IMR-90 (cell line): ENCODE results near the gene MACROD1. TPM values are rescaled to one million over a fixed set of nuclear protein-coding genes. Genes with fewer than 3 reads are reported as not detected.

ENCODE experiments used
- ATAC-seq: fragments of 200-7000 bp; cut with Tn5 transposase; 2 replicates; pipeline ENCODE4 v1.9.1; 2020; ENCODE audit warnings: low read depth, mild to moderate bottlenecking, moderate library complexity
- BruUV-seq: library from RNA; stranded (reverse); fragments of 400-500 nt; replicated peaks from 2 replicates; lab custom pipeline; 2021; lab: Mats Ljungman, UMichigan
- CTCF ChIA-PET: fragments of 300-600 bp; formaldehyde crosslinking; extraction: SDS; loops from one replicate; lab custom pipeline; 2021; ENCODE audit warnings: antibody characterized with exemption; lab: Yijun Ruan, JAX
- POLR2A ChIA-PET: fragments of 300-600 bp; sonication (Branson Sonifier 250); formaldehyde crosslinking; loops from one replicate; lab custom pipeline; 2022; ENCODE audit warnings: antibody characterized with exemption; ENCODE audit not compliant: unreplicated experiment; lab: Charles Lee
- DNase-seq: peaks from one replicate; pipeline ENCODE4 v3.0.0; 2013
- H2AFZ ChIP-seq: replicated peaks from 2 replicates; pipeline ENCODE3; 2013; ENCODE audit warnings: low read length, mild to moderate bottlenecking; ENCODE audit not compliant: poor library complexity
- H2AK5ac ChIP-seq: 2 replicates; pipeline ENCODE4 v1.6.1; 2013; ENCODE audit warnings: low read depth, low read length, inconsistent platforms
- H2AK9ac ChIP-seq: replicated peaks from 2 replicates; pipeline ENCODE3; 2013; ENCODE audit warnings: mild to moderate bottlenecking, low read depth, low read length, moderate library complexity; ENCODE audit not compliant: poor library complexity
- H2BK120ac ChIP-seq: 2 replicates; pipeline ENCODE4 v1.6.1; 2013; ENCODE audit warnings: low read depth, low read length, inconsistent platforms
- H2BK15ac ChIP-seq: 3 replicates; pipeline ENCODE4 v1.6.1; 2013; ENCODE audit warnings: low read depth, low read length, inconsistent platforms
- H2BK20ac ChIP-seq: 2 replicates; pipeline ENCODE4 v1.6.1; 2013; ENCODE audit warnings: low read depth, mild to moderate bottlenecking, inconsistent platforms, low read length, moderate library complexity
- H2BK5ac ChIP-seq: 2 replicates; pipeline ENCODE4 v1.6.1; 2013; ENCODE audit warnings: mild to moderate bottlenecking, low read depth, low read length, inconsistent platforms; ENCODE audit not compliant: poor library complexity, severe bottlenecking
- H3K14ac ChIP-seq: replicated peaks from 2 replicates; pipeline ENCODE4 v1.6.1; 2013; ENCODE audit warnings: low read depth, low read length, inconsistent platforms
- H3K18ac ChIP-seq: 2 replicates; pipeline ENCODE4 v1.6.1; 2013; ENCODE audit warnings: low read depth, low read length, control low read depth
- H3K23ac ChIP-seq: 2 replicates; pipeline ENCODE4 v1.6.1; 2013; ENCODE audit warnings: low read depth, low read length, inconsistent platforms
- H3K27ac ChIP-seq: 2 replicates; pipeline ENCODE4 v1.5.1; 2013; ENCODE audit warnings: mild to moderate bottlenecking, control low read depth, low read length; ENCODE audit not compliant: insufficient read depth
- H3K27me3 ChIP-seq: 2 replicates; pipeline ENCODE4 v1.6.1; 2013; ENCODE audit warnings: low read length; ENCODE audit not compliant: control insufficient read depth, insufficient read depth
- H3K36me3 ChIP-seq: 2 replicates; pipeline ENCODE4 v1.6.1; 2013; ENCODE audit warnings: low read length, mixed read lengths; ENCODE audit not compliant: control insufficient read depth, insufficient read depth
- H3K4ac ChIP-seq: 2 replicates; pipeline ENCODE4 v1.6.1; 2013; ENCODE audit warnings: low read depth, low read length, inconsistent platforms
- H3K4me1 ChIP-seq: 2 replicates; pipeline ENCODE4 v1.6.1; 2013; ENCODE audit warnings: low read length, mixed read lengths; ENCODE audit not compliant: control insufficient read depth, insufficient read depth
- H3K4me2 ChIP-seq: 2 replicates; pipeline ENCODE4 v1.6.1; 2013; ENCODE audit warnings: low read depth, mild to moderate bottlenecking, control low read depth, low read length, moderate library complexity
- H3K4me3 ChIP-seq: 2 replicates; pipeline ENCODE4 v1.5.1; 2013; ENCODE audit warnings: low read depth, mild to moderate bottlenecking, control low read depth, low read length, moderate library complexity; ENCODE audit not compliant: insufficient read depth
- H3K56ac ChIP-seq: 2 replicates; pipeline ENCODE4 v1.6.1; 2013; ENCODE audit warnings: low read length, inconsistent platforms; ENCODE audit not compliant: insufficient read depth; ENCODE audit errors: extremely low read depth
- H3K79me1 ChIP-seq, 2 experiments: 2 replicates each; pipeline ENCODE4 v1.6.1; 2013; ENCODE audit warnings: low read length in 2 of 2, inconsistent platforms in 1 of 2, low read depth in 1 of 2
- H3K9ac ChIP-seq: 2 replicates; pipeline ENCODE4 v1.6.1; 2013; ENCODE audit warnings: low read depth, low read length, control low read depth
- H3K9me1 ChIP-seq: 2 replicates; pipeline ENCODE4 v1.6.1; 2013; ENCODE audit warnings: low read length, inconsistent platforms; ENCODE audit not compliant: insufficient read depth
- H3K9me3 ChIP-seq: 2 replicates; pipeline ENCODE4 v1.6.1; 2013; ENCODE audit warnings: low read length; ENCODE audit not compliant: control insufficient read depth, insufficient read depth
- H4K20me1 ChIP-seq: 2 replicates; pipeline ENCODE4 v1.6.1; 2013; ENCODE audit warnings: low read length, inconsistent platforms; ENCODE audit not compliant: insufficient read depth
- H4K5ac ChIP-seq: 2 replicates; pipeline ENCODE4 v1.6.1; 2013; ENCODE audit warnings: mild to moderate bottlenecking, low read depth, low read length, control low read depth
- H4K8ac ChIP-seq, 2 experiments: 2 replicates each; pipeline ENCODE4 v1.6.1; 2013; ENCODE audit warnings: low read depth in 2 of 2, low read length in 2 of 2, control low read depth in 1 of 2, inconsistent platforms in 1 of 2
- H4K91ac ChIP-seq: 2 replicates; pipeline ENCODE4 v1.6.1; 2013; ENCODE audit warnings: low read depth, low read length, inconsistent platforms; ENCODE audit not compliant: insufficient read depth
- BHLHE40 ChIP-seq: fragments of 150-350 bp; IDR thresholded peaks from 2 replicates; pipeline ENCODE4 v1.6.1; 2016; ENCODE audit warnings: mild to moderate bottlenecking, low read depth, low read length
- CEBPB ChIP-seq: IDR thresholded peaks from 2 replicates; pipeline ENCODE4 v1.6.1; 2012; ENCODE audit warnings: low read depth, low read length, improper control_type of control experiment
- CHD1 ChIP-seq: IDR thresholded peaks from 2 replicates; pipeline ENCODE4 v1.6.1; 2012; ENCODE audit warnings: low read depth, low read length, improper control_type of control experiment
- CTCF ChIP-seq: conservative IDR thresholded peaks from 2 replicates; pipeline ENCODE4 v1.5.1; 2012; ENCODE audit warnings: mild to moderate bottlenecking, low read depth, low read length, improper control_type of control experiment
- ELK1 ChIP-seq: fragments of 150-350 bp; IDR thresholded peaks from 2 replicates; pipeline ENCODE4 v1.6.1; 2016; ENCODE audit warnings: low read depth, mild to moderate bottlenecking, low read length, moderate library complexity, borderline replicate concordance
- FOS ChIP-seq: fragments of 150-350 bp; IDR thresholded peaks from 2 replicates; pipeline ENCODE4 v1.6.1; 2016; ENCODE audit warnings: low read depth, low read length
- MAFK ChIP-seq: IDR thresholded peaks from 2 replicates; pipeline ENCODE4 v1.6.1; 2012; ENCODE audit warnings: low read depth, low read length, improper control_type of control experiment
- MAZ ChIP-seq: IDR thresholded peaks from 2 replicates; pipeline ENCODE4 v1.6.1; 2012; ENCODE audit warnings: low read depth, mild to moderate bottlenecking, low read length, improper control_type of control experiment, moderate library complexity, borderline replicate concordance
- MXI1 ChIP-seq: IDR thresholded peaks from 2 replicates; pipeline ENCODE4 v1.6.1; 2012; ENCODE audit warnings: low read depth, mild to moderate bottlenecking, low read length, moderate library complexity, borderline replicate concordance
- NFE2L2 ChIP-seq: fragments of 150-350 bp; IDR thresholded peaks from 2 replicates; pipeline ENCODE4 v1.6.1; 2016; ENCODE audit warnings: low read depth, mild to moderate bottlenecking, low read length
- POLR2A ChIP-seq: IDR thresholded peaks from 2 replicates; pipeline ENCODE4 v1.6.1; 2012; ENCODE audit warnings: mild to moderate bottlenecking, low read depth, low read length
- RCOR1 ChIP-seq: IDR thresholded peaks from 2 replicates; pipeline ENCODE4 v1.6.1; 2012; ENCODE audit warnings: mild to moderate bottlenecking, low read length, improper control_type of control experiment; ENCODE audit not compliant: insufficient replicate concordance
- RFX5 ChIP-seq: IDR thresholded peaks from 2 replicates; pipeline ENCODE4 v1.8.0; 2012; ENCODE audit warnings: low read depth, mild to moderate bottlenecking, low read length, moderate library complexity
- SMC3 ChIP-seq: fragments of 150-350 bp; IDR thresholded peaks from 2 replicates; pipeline ENCODE4 v1.6.1; 2016; ENCODE audit warnings: low read depth, mild to moderate bottlenecking, antibody characterized with exemption, low read length, moderate library complexity
- USF2 ChIP-seq: fragments of 150-350 bp; IDR thresholded peaks from 2 replicates; pipeline ENCODE4 v1.6.1; 2017; ENCODE audit warnings: mild to moderate bottlenecking, antibody characterized with exemption, low read length, low read depth
- WGBS, 2 experiments: methylation state at CpG; one replicate each; pipeline versions ENCODE4 v1.1.5 to v1.1.7; 2013; ENCODE audit warnings: missing lambda C conversion rate in 2 of 2; ENCODE audit not compliant: insufficient read length in 1 of 2; ENCODE audit errors: extremely low coverage in 2 of 2; 5-methylcytosine and 5-hydroxymethylcytosine counted together
- dilution Hi-C: fragments of 300-500 bp; cut with HindIII; formaldehyde crosslinking; loops from one replicate; pipeline ENCODE4 v1.14.3; 2018; ENCODE audit warnings: low sequenced_read_pairs; ENCODE audit not compliant: unreplicated experiment
- in situ Hi-C: fragments of 300-500 bp; cut with MboI; formaldehyde crosslinking; loops from 3 replicates; pipeline ENCODE4 v1.14.3; 2019; ENCODE audit warnings: low sequenced_read_pairs, inconsistent platforms, mixed read lengths
- intact Hi-C: fragments of 100-400 bp; cut with micrococcal nuclease; formaldehyde crosslinking; loops from 2 replicates; pipeline ENCODE4 v1.10.0; 2022
- polyA plus RNA-seq, 3 experiments: library from polyadenylated mRNA; depleted of rRNA; stranded (reverse); fragments of >200 nt; gene quantifications; 2 replicates each; pipeline ENCODE4 v1.2.3, GENCODE V29; 2012; ENCODE audit warnings: low replicate concordance in 1 of 3
- total RNA-seq: library from RNA; depleted of rRNA; stranded (reverse); fragments of >200 nt; gene quantifications from 2 replicates; pipeline ENCODE4 v1.2.3, GENCODE V29; 2012

MACROD1 gene
- total and polyA plus RNA-seq, 2 of the 4 experiments (the other 2 are of a cell fraction): 2.5 to 9.3 TPM

- no peak overlapping the region for H3K4me3 ChIP-seq
- no peaks in the 10 kb centered on the region for H3K9me3 ChIP-seq
- ChIA-PET POLR2A (no interaction called here), CTCF (interaction anchor here (0.6 kb wide), 1 partner anchor 41 kb away, joined by 4 read pairs; no protein-coding TSS in a partner anchor)
- no peak overlapping the region for H2AK9ac ChIP-seq
- no peak overlapping the region for H2BK120ac ChIP-seq
- H3K27ac ChIP-seq: no peak overlapping the region
- H2AK5ac ChIP-seq: no peak overlapping the region
- no peak overlapping the region for H3K56ac ChIP-seq
- H2AFZ ChIP-seq: no peak overlapping the region
- H3K14ac ChIP-seq: no peak overlapping the region
- H3K9ac ChIP-seq: no peak overlapping the region
- no peak overlapping the region for H4K91ac ChIP-seq
- dilution Hi-C loops (no loop called here), intact Hi-C loops (no loop called here), in situ Hi-C loops (no loop called here)
- H2BK15ac ChIP-seq: no peak overlapping the region
- no peak overlapping the region for H3K18ac ChIP-seq
- H3K4me1 ChIP-seq: no peaks in the 10 kb centered on the region; the same call in 1 of the 2 replicates
- no peak for TF ChIP-seq FOS
- TF ChIP-seq CHD1: no peak
- TF ChIP-seq CEBPB: no peak
- no peak for TF ChIP-seq CTCF
- TF ChIP-seq BHLHE40: no peak
- TF ChIP-seq ELK1: no peak
- no peak for TF ChIP-seq SMC3
- no peak for TF ChIP-seq USF2
- no peak for TF ChIP-seq MXI1
- TF ChIP-seq MAFK: no peak
- TF ChIP-seq NFE2L2: no peak
- TF ChIP-seq RFX5: no peak
- no peak for TF ChIP-seq POLR2A
- TF ChIP-seq RCOR1: no peak
- TF ChIP-seq MAZ: no peak
- no peak overlapping the region for H4K5ac ChIP-seq
- DNase-seq: no peak
- H3K4me2 ChIP-seq: no peak overlapping the region
- no peak overlapping the region for H2BK20ac ChIP-seq
- H4K8ac ChIP-seq: no peak overlapping the region
- no peaks in the 10 kb centered on the region for H3K36me3 ChIP-seq
- H3K23ac ChIP-seq: no peak overlapping the region
- no peaks in the 10 kb centered on the region; the same call in 1 of the 2 replicates for H4K20me1 ChIP-seq
- no peaks in the 10 kb centered on the region for H3K79me1 ChIP-seq
- H3K9me1 ChIP-seq: no peaks in the 10 kb centered on the region
- no peak for ATAC-seq
- BruUV-seq: no TSS peak
- H3K4ac ChIP-seq: no peak overlapping the region
- WGBS, 2 experiments: 100% methylated on average over 1 of the region's 5 CpGs; no CpG with 5 or more reads in 1 of the 2 experiments
- peaks cover 7% of the 10 kb centered on the region for H3K27me3 ChIP-seq
- no peak overlapping the region for H2BK5ac ChIP-seq
These were observed 61.3 kb downstream of the MACROD1 start for GRCh38 chr11:64104632-64105031.
